ENCODE data around the gene STAT5B.

- TF ChIP-seq CTCF (IDR thresholded peaks at IDR 0.05): no peak
- no peak for TF ChIP-seq POLR2A (IDR thresholded peaks at IDR 0.05)
- no peak for TF ChIP-seq POLR2AphosphoS5 (IDR thresholded peaks at IDR 0.05)
Measured at GRCh38 chr17:42177684-42178083, 98.5 kb downstream of the STAT5B start.
